Activated naive CD8-positive, alpha-beta T cell treated with anti-CD3 and anti-CD28 coated beads, Interleukin-2, amount 50 U/mL, for 24 hours (primary cell): ENCODE measurements around the gene KIRREL3.

Source experiments
- ATAC-seq: fragments of 150-1000 bp; cut with Tn5 transposase; one replicate; pipeline ENCODE4 v1.10.0; 2021
- DNase-seq: peaks from one replicate; pipeline ENCODE4 v3.0.0; 2021
- H3K27ac Mint-ChIP-seq: one replicate; pipeline ENCODE4 v1.8.0; 2021; ENCODE audit warnings: mild to moderate bottlenecking, mixed read lengths
- H3K27me3 Mint-ChIP-seq: one replicate; pipeline ENCODE4 v1.8.0; 2021; ENCODE audit warnings: mixed read lengths
- H3K36me3 Mint-ChIP-seq: one replicate; pipeline ENCODE4 v1.8.0; 2021; ENCODE audit warnings: low read depth, mixed read lengths
- H3K4me1 Mint-ChIP-seq: one replicate; pipeline ENCODE4 v1.8.0; 2021; ENCODE audit warnings: mixed read lengths
- H3K4me3 Mint-ChIP-seq: one replicate; pipeline ENCODE4 v1.8.0; 2021; ENCODE audit warnings: mild to moderate bottlenecking, moderate library complexity, mixed read lengths
- H3K9me3 Mint-ChIP-seq: one replicate; pipeline ENCODE4 v1.8.0; 2021; ENCODE audit warnings: mixed read lengths

Gene KIRREL3

DNA sequence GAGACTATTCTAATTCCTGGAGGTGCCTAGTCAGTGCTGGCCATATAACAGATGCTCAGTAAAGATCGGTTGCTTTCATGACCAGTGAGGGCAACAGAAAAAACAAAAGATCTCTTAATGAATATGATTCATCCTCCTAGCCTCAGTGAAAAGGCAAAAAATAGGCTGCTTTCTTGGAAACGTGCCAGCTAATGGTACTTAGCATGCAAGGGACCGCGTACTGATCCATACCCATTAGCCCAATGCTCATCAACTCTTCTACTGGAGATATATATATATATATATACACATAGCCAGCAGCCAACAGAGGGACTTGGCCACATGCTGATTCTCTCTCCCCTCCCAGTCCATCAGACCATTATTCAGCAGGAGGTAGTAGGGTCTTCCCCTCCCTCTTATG lies 320.4 kb downstream of the KIRREL3 start:
- no peak for DNase-seq
- Mint-ChIP-seq H3K9me3 (no peaks in the 10 kb centered on the region), H3K4me1 (no peaks in the 10 kb centered on the region), H3K27ac (no peak overlapping the region), H3K4me3 (no peak overlapping the region), H3K27me3 (peaks cover 2% of the 10 kb centered on the region), H3K36me3 (no peaks in the 10 kb centered on the region)
- ATAC-seq, result no peak

GRCh38 chr11:126679033-126679432 lies 321.5 kb downstream of the KIRREL3 start:
- ATAC-seq, result no peak
- Mint-ChIP-seq H3K27ac (no peak overlapping the region), H3K4me3 (no peak overlapping the region), H3K9me3 (no peaks in the 10 kb centered on the region), H3K27me3 (peaks cover 2% of the 10 kb centered on the region), H3K4me1 (no peaks in the 10 kb centered on the region), H3K36me3 (no peaks in the 10 kb centered on the region)
- no peak for DNase-seq

- Mint-ChIP-seq H3K36me3 (no peaks in the 10 kb centered on the region), H3K4me1 (no peaks in the 10 kb centered on the region), H3K9me3 (no peaks in the 10 kb centered on the region), H3K27ac (no peak overlapping the region), H3K27me3 (peaks cover 2% of the 10 kb centered on the region), H3K4me3 (no peak overlapping the region)
- no peak for ATAC-seq
- no peak for DNase-seq
Observed at GRCh38 chr11:126676536-126676935, 324.0 kb downstream of the KIRREL3 start.

GRCh38 chr11:126673319-126673718 lies 327.3 kb downstream of the KIRREL3 start:
- DNase-seq, result no peak
- H3K4me3 Mint-ChIP-seq, result no peak overlapping the region
- no peak for ATAC-seq
- no peaks in the 10 kb centered on the region for H3K36me3 Mint-ChIP-seq
- H3K27me3 Mint-ChIP-seq, result peaks cover 13% of the 10 kb centered on the region
- H3K4me1 Mint-ChIP-seq, result no peaks in the 10 kb centered on the region
- H3K27ac Mint-ChIP-seq, result no peak overlapping the region
- no peaks in the 10 kb centered on the region for H3K9me3 Mint-ChIP-seq

- ATAC-seq (no peak), DNase-seq (no peak)
- Mint-ChIP-seq H3K4me1 (no peaks in the 10 kb centered on the region), H3K9me3 (no peaks in the 10 kb centered on the region), H3K27me3 (peaks cover 13% of the 10 kb centered on the region), H3K36me3 (no peaks in the 10 kb centered on the region), H3K27ac (no peak overlapping the region), H3K4me3 (no peak overlapping the region)
Observed at GRCh38 chr11:126669416-126669815, 331.2 kb downstream of the KIRREL3 start.

DNA sequence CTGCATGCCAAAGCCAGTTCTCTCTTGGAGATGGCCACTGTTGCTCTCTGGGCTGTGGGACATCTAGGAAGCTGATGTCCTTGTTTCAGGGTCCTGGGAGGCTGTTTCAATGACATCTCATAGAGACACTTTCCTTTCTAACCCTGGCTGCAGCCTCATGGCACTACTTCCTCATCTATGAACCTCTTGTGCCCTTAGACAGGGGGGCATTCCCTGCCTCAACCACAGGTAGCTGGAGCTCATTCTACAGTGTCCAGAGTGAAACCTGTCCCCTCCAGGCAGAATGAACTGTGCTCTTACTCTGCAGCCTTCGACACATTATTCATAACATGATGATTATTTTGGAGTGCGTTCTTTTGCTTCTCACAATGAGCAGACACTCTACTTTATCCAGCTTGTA lies 335.9 kb downstream of the KIRREL3 start:
- H3K27ac Mint-ChIP-seq, result no peak overlapping the region
- DNase-seq (no peak), ATAC-seq (no peak)
- no peaks in the 10 kb centered on the region for H3K9me3 Mint-ChIP-seq
- H3K36me3 Mint-ChIP-seq, result no peaks in the 10 kb centered on the region
- no peak overlapping the region for H3K4me3 Mint-ChIP-seq
- H3K27me3 Mint-ChIP-seq, result peaks cover 7% of the 10 kb centered on the region
- H3K4me1 Mint-ChIP-seq, result no peaks in the 10 kb centered on the region

DNA sequence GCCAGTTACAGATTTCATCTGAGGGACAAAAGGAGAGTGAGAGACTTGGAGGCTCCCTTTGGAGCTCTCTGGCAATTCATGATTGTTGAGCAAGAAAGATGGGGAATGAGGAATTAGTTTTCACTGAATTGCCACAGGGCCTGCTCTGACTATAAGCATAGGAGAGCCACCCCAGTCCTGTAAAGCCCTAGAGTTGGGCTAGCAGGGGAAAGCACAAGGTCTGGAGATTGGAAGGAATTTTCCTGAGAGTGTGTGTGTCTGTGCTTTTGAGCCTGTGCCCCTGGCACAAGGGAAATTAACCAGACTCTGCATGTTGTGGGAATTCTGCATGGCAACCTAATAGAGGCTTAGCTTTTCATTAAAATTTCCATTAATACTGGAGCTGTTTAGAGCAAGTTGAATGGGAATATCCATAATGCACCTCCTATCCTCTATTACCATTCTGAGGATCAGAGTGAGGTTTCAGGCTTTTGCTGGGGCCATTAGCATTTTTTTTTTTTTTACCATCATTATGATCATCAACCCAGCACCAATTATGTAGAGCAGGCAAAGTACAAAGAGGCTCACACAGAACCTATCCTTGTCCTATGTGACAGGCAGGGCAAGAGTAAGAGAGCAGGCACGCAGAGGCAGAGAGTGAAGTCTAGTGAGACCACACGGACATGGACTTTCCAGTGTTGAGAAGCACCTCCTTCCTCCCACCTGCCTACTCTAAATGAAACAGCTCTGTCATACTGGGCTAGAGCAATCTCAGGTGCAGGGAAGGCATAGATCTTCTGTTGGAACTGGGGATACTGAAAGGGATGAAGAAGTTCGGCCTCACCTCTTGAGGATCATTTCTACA lies 336.6 kb downstream of the KIRREL3 start:
- no peaks in the 10 kb centered on the region for H3K36me3 Mint-ChIP-seq
- ATAC-seq, result no peak
- H3K9me3 Mint-ChIP-seq, result no peaks in the 10 kb centered on the region
- H3K27me3 Mint-ChIP-seq, result peaks cover 4% of the 10 kb centered on the region
- H3K27ac Mint-ChIP-seq, result no peak overlapping the region
- H3K4me3 Mint-ChIP-seq, result no peak overlapping the region
- no peak for DNase-seq
- no peaks in the 10 kb centered on the region for H3K4me1 Mint-ChIP-seq

- Mint-ChIP-seq H3K36me3 (no peaks in the 10 kb centered on the region), H3K27ac (no peak overlapping the region), H3K4me1 (no peaks in the 10 kb centered on the region), H3K9me3 (no peaks in the 10 kb centered on the region), H3K4me3 (no peak overlapping the region), H3K27me3 (peaks cover 5% of the 10 kb centered on the region)
- ATAC-seq (no peak), DNase-seq (no peak)
Observed at GRCh38 chr11:126662035-126662790, 338.4 kb downstream of the KIRREL3 start.

DNA sequence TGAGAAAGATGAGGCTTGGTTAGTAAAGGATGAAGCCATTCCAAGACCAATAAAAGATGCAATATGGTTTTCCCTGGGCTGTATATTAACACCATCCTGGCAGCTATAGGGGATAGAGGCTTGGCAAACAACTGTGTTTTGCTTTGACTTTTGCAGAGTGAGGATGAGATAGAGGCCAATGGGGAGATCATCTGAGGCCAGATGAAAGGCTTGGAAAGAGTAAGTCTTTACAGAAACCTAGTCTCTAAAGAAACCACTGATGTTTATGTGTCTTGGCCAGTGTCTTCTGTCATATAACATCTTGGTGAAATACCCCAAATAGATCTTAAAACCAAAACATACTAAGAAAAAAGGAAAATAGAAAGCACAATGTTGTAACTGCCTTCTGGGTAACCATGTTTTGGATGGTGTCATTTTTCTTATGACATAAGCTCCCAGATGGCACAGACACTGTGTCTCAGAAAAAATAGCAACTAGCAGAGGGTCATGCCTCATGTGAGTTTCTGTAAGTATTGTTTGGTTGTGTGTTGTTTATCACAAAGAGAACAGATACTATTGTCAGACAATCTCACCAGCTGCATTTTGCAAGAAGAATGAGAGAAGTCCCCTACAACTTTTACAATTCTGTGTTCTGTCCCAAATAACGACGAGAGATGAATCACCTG lies 339.7 kb downstream of the KIRREL3 start:
- no peaks in the 10 kb centered on the region for H3K4me1 Mint-ChIP-seq
- H3K27me3 Mint-ChIP-seq, result peaks cover 5% of the 10 kb centered on the region
- DNase-seq (no peak), ATAC-seq (no peak)
- no peaks in the 10 kb centered on the region for H3K36me3 Mint-ChIP-seq
- no peak overlapping the region for H3K4me3 Mint-ChIP-seq
- no peaks in the 10 kb centered on the region for H3K9me3 Mint-ChIP-seq
- H3K27ac Mint-ChIP-seq, result no peak overlapping the region

DNA sequence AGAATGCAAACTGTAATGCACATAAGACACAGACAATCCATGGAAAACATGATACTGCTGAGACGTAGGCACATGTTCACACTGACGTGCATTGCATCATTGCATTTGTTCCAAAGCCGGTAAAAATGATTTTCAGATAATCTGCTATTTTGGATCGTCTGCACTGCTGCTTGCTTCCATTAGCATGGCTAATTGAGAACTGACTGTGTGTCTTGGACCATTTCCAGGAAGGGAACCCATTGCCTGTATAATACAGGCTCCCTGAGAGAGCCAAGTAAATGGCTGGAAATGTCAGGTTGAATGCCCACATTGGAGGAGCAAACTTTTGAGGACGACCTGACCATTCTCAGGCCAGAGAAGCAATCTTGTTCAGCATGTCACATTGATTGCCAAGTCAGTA lies 340.2 kb downstream of the KIRREL3 start:
- no peak overlapping the region for H3K4me3 Mint-ChIP-seq
- no peaks in the 10 kb centered on the region for H3K36me3 Mint-ChIP-seq
- peaks cover 5% of the 10 kb centered on the region for H3K27me3 Mint-ChIP-seq
- no peaks in the 10 kb centered on the region for H3K9me3 Mint-ChIP-seq
- DNase-seq (no peak), ATAC-seq (no peak)
- H3K27ac Mint-ChIP-seq, result no peak overlapping the region
- H3K4me1 Mint-ChIP-seq, result no peaks in the 10 kb centered on the region

DNA sequence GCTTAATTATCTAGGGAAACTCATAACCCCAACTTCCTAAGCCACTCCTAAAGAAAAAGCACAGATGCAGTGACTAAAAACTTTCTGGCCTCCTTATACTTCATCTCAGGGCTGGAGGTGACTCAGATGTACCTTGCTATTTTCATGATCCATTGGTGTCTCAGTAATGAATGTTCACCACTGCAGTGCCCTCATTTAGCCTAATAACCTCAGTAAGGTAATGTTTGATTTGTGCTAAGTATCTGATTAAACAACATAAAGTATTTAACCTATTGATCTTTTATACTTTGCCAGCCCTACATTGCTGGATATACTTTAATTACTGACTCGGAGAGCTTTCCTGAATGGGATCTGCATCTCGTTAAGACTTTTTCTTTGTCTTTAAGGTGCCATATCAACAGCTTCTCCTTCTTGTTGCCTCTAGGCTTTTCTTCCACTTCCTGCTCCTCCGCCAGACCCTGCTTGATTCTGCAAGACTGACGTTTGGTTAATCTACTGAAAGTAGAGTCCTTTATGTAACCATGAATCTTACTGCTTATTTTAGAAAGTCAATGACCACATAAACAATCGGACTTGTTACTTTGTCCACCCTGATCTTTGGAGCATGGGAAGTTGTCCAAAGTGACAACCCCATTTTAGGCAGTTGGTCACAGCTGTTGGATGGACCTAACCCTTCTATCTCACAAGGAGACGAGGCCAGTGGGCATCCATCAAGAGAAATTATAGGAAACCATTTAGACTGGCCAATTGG lies 342.1 kb downstream of the KIRREL3 start:
- no peak for ATAC-seq
- DNase-seq, result no peak
- Mint-ChIP-seq H3K36me3 (no peaks in the 10 kb centered on the region), H3K4me3 (no peak overlapping the region), H3K4me1 (no peaks in the 10 kb centered on the region), H3K27ac (no peak overlapping the region), H3K9me3 (no peaks in the 10 kb centered on the region), H3K27me3 (peaks cover 5% of the 10 kb centered on the region)

DNA sequence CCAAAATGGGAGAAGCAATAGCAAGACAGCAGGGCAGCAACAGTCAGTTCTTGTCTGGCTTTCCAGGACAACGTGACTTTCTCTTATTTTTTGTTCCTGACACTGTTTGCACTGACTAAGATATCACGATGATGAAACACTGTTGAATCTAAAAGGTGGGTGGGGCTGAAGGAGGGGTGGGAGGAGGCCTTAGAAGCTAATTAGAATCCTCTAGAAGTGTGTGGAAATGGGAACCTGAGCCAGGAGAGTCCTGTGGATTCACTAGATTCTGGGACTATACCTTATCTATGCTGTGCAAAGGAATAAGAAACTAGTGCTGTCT lies 344.8 kb downstream of the KIRREL3 start:
- DNase-seq, result no peak
- H3K4me1 Mint-ChIP-seq, result no peaks in the 10 kb centered on the region
- ATAC-seq, result no peak
- H3K36me3 Mint-ChIP-seq, result no peaks in the 10 kb centered on the region
- no peak overlapping the region for H3K4me3 Mint-ChIP-seq
- H3K9me3 Mint-ChIP-seq, result peaks cover 3% of the 10 kb centered on the region
- peaks cover 4% of the 10 kb centered on the region for H3K27me3 Mint-ChIP-seq
- H3K27ac Mint-ChIP-seq, result no peak overlapping the region

DNA sequence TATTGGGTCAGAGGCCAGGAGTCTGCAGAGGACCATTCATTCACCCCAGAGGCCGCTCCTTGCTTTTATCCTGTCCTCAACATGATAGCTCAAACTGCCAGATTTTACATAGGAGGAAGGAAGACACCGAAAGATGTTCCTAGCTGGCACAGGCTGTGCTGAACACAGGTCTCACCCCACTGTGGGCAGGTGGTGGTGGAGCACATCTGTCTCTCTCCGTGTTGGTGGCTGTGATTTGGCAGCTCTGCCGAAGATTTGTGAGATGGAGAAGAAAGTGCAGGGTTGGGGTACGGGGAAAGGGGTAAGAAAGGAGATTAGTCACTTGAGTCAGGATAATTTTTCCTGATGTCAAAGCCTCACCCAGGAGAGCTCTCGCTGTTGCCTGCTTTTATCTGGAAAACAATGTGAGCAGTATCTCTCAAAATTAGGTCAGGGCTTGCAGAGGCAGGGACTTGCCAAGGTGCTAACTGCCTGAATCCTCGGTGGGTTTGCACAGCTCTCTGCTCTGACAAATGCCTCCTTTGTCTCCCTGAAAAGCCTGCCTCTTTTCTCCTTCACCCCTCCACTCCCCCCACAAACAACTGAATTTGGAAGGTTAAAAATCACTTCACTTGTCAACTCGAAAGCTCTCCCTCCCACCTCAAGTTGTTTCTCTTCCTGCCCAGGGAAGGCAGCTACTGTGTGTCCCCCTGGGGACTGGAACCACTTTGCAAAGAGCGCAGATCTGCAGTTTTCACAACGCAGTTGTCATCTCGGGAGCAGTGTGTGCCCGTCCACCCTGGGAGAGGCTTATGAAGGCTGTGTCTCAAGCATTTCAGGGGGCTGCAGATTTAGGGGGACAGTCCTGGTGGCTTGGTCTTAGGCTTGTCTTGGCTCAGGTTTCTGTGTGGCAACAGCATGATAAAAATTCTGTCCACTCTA lies 345.4 kb downstream of the KIRREL3 start:
- Mint-ChIP-seq H3K4me1 (no peaks in the 10 kb centered on the region), H3K9me3 (peaks cover 3% of the 10 kb centered on the region), H3K27me3 (peaks cover 4% of the 10 kb centered on the region), H3K36me3 (no peaks in the 10 kb centered on the region), H3K4me3 (no peak overlapping the region), H3K27ac (no peak overlapping the region)
- ATAC-seq, result no peak
- DNase-seq, result no peak

- no peaks in the 10 kb centered on the region for H3K4me1 Mint-ChIP-seq
- H3K27ac Mint-ChIP-seq, result no peak overlapping the region
- H3K36me3 Mint-ChIP-seq, result no peaks in the 10 kb centered on the region
- ATAC-seq (no peak), DNase-seq (no peak)
- peaks cover 3% of the 10 kb centered on the region for H3K9me3 Mint-ChIP-seq
- H3K4me3 Mint-ChIP-seq, result no peak overlapping the region
- H3K27me3 Mint-ChIP-seq, result peaks cover 4% of the 10 kb centered on the region
Observed at GRCh38 chr11:126653040-126653439, 347.5 kb downstream of the KIRREL3 start.
